Left ventricle myocardium inferior (tissue), 1 donor: ENCODE measurements around the gene SAA2. TPM values are rescaled to one million over a fixed set of nuclear protein-coding genes. Genes with fewer than 3 reads are reported as not detected.

ENCODE experiments used
- DNase-seq: peaks from one replicate; pipeline ENCODE4 v3.0.0-alpha.2; 2020
- H3K27ac ChIP-seq: fragments of 200-600 bp; replicated peaks from 2 replicates; pipeline ENCODE4 v1.8.0; 2021
- H3K27me3 ChIP-seq: fragments of 200-600 bp; 2 replicates; pipeline ENCODE4 v1.8.0; 2021; ENCODE audit warnings: low read depth
- H3K36me3 ChIP-seq: fragments of 200-600 bp; 2 replicates; pipeline ENCODE4 v1.8.0; 2021
- H3K4me1 ChIP-seq: fragments of 200-600 bp; 2 replicates; pipeline ENCODE4 v1.8.0; 2021
- H3K4me3 ChIP-seq: fragments of 200-600 bp; 2 replicates; pipeline ENCODE4 v1.8.0; 2021; ENCODE audit warnings: mild to moderate bottlenecking, moderate library complexity
- H3K9me3 ChIP-seq: fragments of 200-600 bp; replicated peaks from 2 replicates; pipeline ENCODE4 v1.8.0; 2021
- intact Hi-C: fragments of 100-400 bp; cut with micrococcal nuclease; formaldehyde crosslinking; loops from one replicate; pipeline ENCODE4 v1.11.0; 2022
- total RNA-seq: library from RNA; stranded (reverse); fragmentation: NEBNext Ultra II Directional; extraction: Animal tissue kit (Norgen Biotek cat#: 25700); gene quantifications from one replicate; pipeline ENCODE4 v1.2.1, GENCODE V29; 2021
- TF ChIP-seq, protein P1 (sequence below): fragments of 200-600 bp; IDR thresholded peaks from 2 replicates; pipeline ENCODE4 v1.8.0; 2021; ENCODE audit warnings: antibody characterized with exemption, mild to moderate bottlenecking, borderline replicate concordance
- donor health status: DM: no; HTN: yes; CAD: no; lungs with severe emphysema.

SAA2 gene
- total RNA-seq, 1 donor from 2014 or later = 0.60 TPM

GRCh38 chr11:18243783-18244362, 4.6 kb downstream of the SAA2 start:
- intact Hi-C loops = no loop called here
- Histone ChIP-seq H3K4me3 (no peak overlapping the region), H3K4me1 (no peaks in the 10 kb centered on the region), H3K9me3 (peaks cover 7% of the 10 kb centered on the region), H3K27me3 (peaks cover 25% of the 10 kb centered on the region), H3K27ac (no peak overlapping the region), H3K36me3 (no peaks in the 10 kb centered on the region)
- no peak for DNase-seq
- TF ChIP-seq, protein P1, sequence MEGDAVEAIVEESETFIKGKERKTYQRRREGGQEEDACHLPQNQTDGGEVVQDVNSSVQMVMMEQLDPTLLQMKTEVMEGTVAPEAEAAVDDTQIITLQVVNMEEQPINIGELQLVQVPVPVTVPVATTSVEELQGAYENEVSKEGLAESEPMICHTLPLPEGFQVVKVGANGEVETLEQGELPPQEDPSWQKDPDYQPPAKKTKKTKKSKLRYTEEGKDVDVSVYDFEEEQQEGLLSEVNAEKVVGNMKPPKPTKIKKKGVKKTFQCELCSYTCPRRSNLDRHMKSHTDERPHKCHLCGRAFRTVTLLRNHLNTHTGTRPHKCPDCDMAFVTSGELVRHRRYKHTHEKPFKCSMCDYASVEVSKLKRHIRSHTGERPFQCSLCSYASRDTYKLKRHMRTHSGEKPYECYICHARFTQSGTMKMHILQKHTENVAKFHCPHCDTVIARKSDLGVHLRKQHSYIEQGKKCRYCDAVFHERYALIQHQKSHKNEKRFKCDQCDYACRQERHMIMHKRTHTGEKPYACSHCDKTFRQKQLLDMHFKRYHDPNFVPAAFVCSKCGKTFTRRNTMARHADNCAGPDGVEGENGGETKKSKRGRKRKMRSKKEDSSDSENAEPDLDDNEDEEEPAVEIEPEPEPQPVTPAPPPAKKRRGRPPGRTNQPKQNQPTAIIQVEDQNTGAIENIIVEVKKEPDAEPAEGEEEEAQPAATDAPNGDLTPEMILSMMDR = peak; percentile 55

- no peaks in the 10 kb centered on the region for H3K4me1 ChIP-seq
- peaks cover 7% of the 10 kb centered on the region for H3K9me3 ChIP-seq
- H3K27ac ChIP-seq = no peak overlapping the region
- no peaks in the 10 kb centered on the region for H3K36me3 ChIP-seq
- peaks cover 36% of the 10 kb centered on the region for H3K27me3 ChIP-seq
- DNase-seq = no peak
- intact Hi-C loops = no loop called here
- no peak overlapping the region for H3K4me3 ChIP-seq
- TF ChIP-seq, protein P1 = no peak
These were observed 8.8 kb downstream of the SAA2 start for GRCh38 chr11:18239655-18240054.

GRCh38 chr11:18236664-18237356, 11.7 kb downstream of the SAA2 start, which contains the start of gene SAA4:
TSS of gene SAA4 (minus strand) at chr11:18236802. CDS start at chr11:18235926, 876 bp downstream.
- Histone ChIP-seq H3K27me3 (peaks cover 45% of the 10 kb centered on the region), H3K4me1 (no peaks in the 10 kb centered on the region), H3K27ac (no peak within 1 kb of the TSS), H3K4me3 (no peak within 1 kb of the TSS), H3K9me3 (no peaks in the 10 kb centered on the region), H3K36me3 (no peaks in the 10 kb centered on the region)
- TF ChIP-seq, protein P1 = no peak
- no peak for DNase-seq
- intact Hi-C loops = no loop called here

- Histone ChIP-seq H3K4me3 (no peak overlapping the region), H3K36me3 (no peaks in the 10 kb centered on the region), H3K27me3 (peaks cover 45% of the 10 kb centered on the region), H3K27ac (no peak overlapping the region), H3K9me3 (no peaks in the 10 kb centered on the region), H3K4me1 (no peaks in the 10 kb centered on the region)
- TF ChIP-seq, protein P1 = no peak
- intact Hi-C loops = no loop called here
- no peak for DNase-seq
These were observed 12.8 kb downstream of the SAA2 start for GRCh38 chr11:18235394-18236334.

GRCh38 chr11:18233912-18234311, 14.6 kb downstream of the SAA2 start:
- DNase-seq = no peak
- intact Hi-C loops = no loop called here
- no peaks in the 10 kb centered on the region for H3K9me3 ChIP-seq
- no peak overlapping the region for H3K27ac ChIP-seq
- H3K4me1 ChIP-seq = no peaks in the 10 kb centered on the region
- no peaks in the 10 kb centered on the region for H3K36me3 ChIP-seq
- H3K27me3 ChIP-seq = peaks cover 35% of the 10 kb centered on the region
- TF ChIP-seq, protein P1 = no peak
- H3K4me3 ChIP-seq = no peak overlapping the region
